ENCODE measurements around the gene POTEM.
"Not testable (repeated sequence)": the region's sequence is repeated elsewhere in the genome, so short reads cannot be mapped to it uniquely, and the experiment has no call there.

- TF ChIP-seq POLR2AphosphoS5 (IDR thresholded peaks at IDR 0.05; ENCODE audit: low read depth, low read length); CTCF (IDR thresholded peaks at IDR 0.05); TCF7L2 (IDR thresholded peaks at IDR 0.05; ENCODE audit: low read depth, low read length): not testable (repeated sequence)
These were observed 30.4 kb upstream of the POTEM start for GRCh38 chr14:18936848-18937247.
